Measurements from ENCODE around the gene IQCC.
A peak's percentile ranks its signal among the peaks of the same experiment; 100 is the strongest.

Gene IQCC

GRCh38 chr1:32219022-32219421 is 13.6 kb downstream of the IQCC start:
- no peak for DNase-seq
- in situ Hi-C loops (cut with HindIII; ENCODE audit: low pct_ligation_motif_present, low pct_unique_long_range_greater_than_20kb, low sequenced_read_pairs) = no loop called here

- in situ Hi-C loops (cut with HindIII; ENCODE audit: low pct_ligation_motif_present, low pct_unique_long_range_greater_than_20kb, low sequenced_read_pairs) = no loop called here
- peak; percentile 77 for DNase-seq
These were observed 15.5 kb downstream of the IQCC start for GRCh38 chr1:32220746-32221580.

GRCh38 chr1:32221581-32221979 is 16.1 kb downstream of the IQCC start:
- in situ Hi-C loops (cut with HindIII; ENCODE audit: low pct_ligation_motif_present, low pct_unique_long_range_greater_than_20kb, low sequenced_read_pairs) = no loop called here
- no peak for DNase-seq

GRCh38 chr1:32221980-32222755 is 16.7 kb downstream of the IQCC start, which contains the start of the genes EIF3I and TMEM234:
EIF3I (plus strand) TSS chr1:32222407; CDS start chr1:32222442, 35 bp downstream.
TMEM234 (minus strand) TSS chr1:32222353; CDS start chr1:32222322, 31 bp downstream.
- in situ Hi-C loops (cut with HindIII; ENCODE audit: low pct_ligation_motif_present, low pct_unique_long_range_greater_than_20kb, low sequenced_read_pairs) = no loop called here
- DNase-seq = peak; percentile 91

- in situ Hi-C loops (cut with HindIII; ENCODE audit: low pct_ligation_motif_present, low pct_unique_long_range_greater_than_20kb, low sequenced_read_pairs) = no loop called here
- DNase-seq = no peak
These were observed 18.2 kb downstream of the IQCC start for GRCh38 chr1:32223683-32224082.

GRCh38 chr1:32224285-32224684 is 18.8 kb downstream of the IQCC start:
- DNase-seq = no peak
- in situ Hi-C loops (cut with HindIII; ENCODE audit: low pct_ligation_motif_present, low pct_unique_long_range_greater_than_20kb, low sequenced_read_pairs) = no loop called here

- in situ Hi-C loops (cut with HindIII; ENCODE audit: low pct_ligation_motif_present, low pct_unique_long_range_greater_than_20kb, low sequenced_read_pairs) = no loop called here
These were observed 23.3 kb downstream of the IQCC start for GRCh38 chr1:32228771-32229170.

GRCh38 chr1:32231843-32232432 is 26.5 kb downstream of the IQCC start:
- no peak for DNase-seq
- in situ Hi-C loops (cut with HindIII; ENCODE audit: low pct_ligation_motif_present, low pct_unique_long_range_greater_than_20kb, low sequenced_read_pairs) = no loop called here

More at GRCh38 chr1:32228771-32229170, 23.3 kb downstream of the IQCC start:
- DNase-seq = no peak

GRCh38 chr1:32232558-32233304 is 27.3 kb downstream of the IQCC start:
- in situ Hi-C loops (cut with HindIII; ENCODE audit: low pct_ligation_motif_present, low pct_unique_long_range_greater_than_20kb, low sequenced_read_pairs) = no loop called here

GRCh38 chr1:32234792-32235191 is 29.3 kb downstream of the IQCC start:
- in situ Hi-C loops (cut with HindIII; ENCODE audit: low pct_ligation_motif_present, low pct_unique_long_range_greater_than_20kb, low sequenced_read_pairs) = no loop called here
- DNase-seq = no peak

More at GRCh38 chr1:32232558-32233304, 27.3 kb downstream of the IQCC start:
- DNase-seq = no peak

- DNase-seq = no peak
- in situ Hi-C loops (cut with HindIII; ENCODE audit: low pct_ligation_motif_present, low pct_unique_long_range_greater_than_20kb, low sequenced_read_pairs) = no loop called here
These were observed 33.9 kb downstream of the IQCC start for GRCh38 chr1:32239337-32239736.

GRCh38 chr1:32239790-32240139 is 34.3 kb downstream of the IQCC start:
- no peak for DNase-seq
- in situ Hi-C loops (cut with HindIII; ENCODE audit: low pct_ligation_motif_present, low pct_unique_long_range_greater_than_20kb, low sequenced_read_pairs) = no loop called here

- peak; percentile 67 for DNase-seq
- in situ Hi-C loops (cut with HindIII; ENCODE audit: low pct_ligation_motif_present, low pct_unique_long_range_greater_than_20kb, low sequenced_read_pairs) = no loop called here
These were observed 34.9 kb downstream of the IQCC start for GRCh38 chr1:32240140-32240951.

GRCh38 chr1:32241001-32241763 is 35.7 kb downstream of the IQCC start:
- peak; percentile 42 for DNase-seq
- in situ Hi-C loops (cut with HindIII; ENCODE audit: low pct_ligation_motif_present, low pct_unique_long_range_greater_than_20kb, low sequenced_read_pairs) = no loop called here

- no peak for DNase-seq
- in situ Hi-C loops (cut with HindIII; ENCODE audit: low pct_ligation_motif_present, low pct_unique_long_range_greater_than_20kb, low sequenced_read_pairs) = no loop called here
These were observed 36.9 kb downstream of the IQCC start for GRCh38 chr1:32242341-32242851.

- no peak for DNase-seq
These were observed 41.4 kb downstream of the IQCC start, which contains the start of gene FAM167B for GRCh38 chr1:32246888-32247273. FAM167B (plus strand) TSS chr1:32247222; CDS start chr1:32247422, 200 bp downstream.

GRCh38 chr1:32247452-32247851 is 42.0 kb downstream of the IQCC start:
- in situ Hi-C loops (cut with HindIII; ENCODE audit: low pct_ligation_motif_present, low pct_unique_long_range_greater_than_20kb, low sequenced_read_pairs) = no loop called here
- DNase-seq = no peak

More at GRCh38 chr1:32246888-32247273, 41.4 kb downstream of the IQCC start, which contains the start of gene FAM167B:
- in situ Hi-C loops (cut with HindIII; ENCODE audit: low pct_ligation_motif_present, low pct_unique_long_range_greater_than_20kb, low sequenced_read_pairs) = no loop called here
